H7 (cell line): ENCODE results near the gene NMNAT1. TPM values are rescaled to one million over a fixed set of nuclear protein-coding genes. Genes with fewer than 3 reads are reported as not detected.
A peak's percentile ranks its signal among the peaks of the same experiment; 100 is the strongest.
"Not testable (repeated sequence)": the region's sequence is repeated elsewhere in the genome, so short reads cannot be mapped to it uniquely, and the experiment has no call there.

Source experiments
- DNase-seq: peaks from one replicate; pipeline ENCODE4 v3.0.0; 2012
- H3K27me3 ChIP-seq: 2 replicates; pipeline ENCODE4 v1.6.0; 2011; ENCODE audit warnings: mild to moderate bottlenecking, low read length; ENCODE audit not compliant: control insufficient read depth, insufficient read depth
- H3K36me3 ChIP-seq: replicated peaks from 2 replicates; pipeline ENCODE4 v1.5.1; 2011; ENCODE audit warnings: low read length; ENCODE audit not compliant: control insufficient read depth, insufficient read depth
- H3K4me3 ChIP-seq: 2 replicates; pipeline ENCODE4 v1.5.1; 2011; ENCODE audit warnings: low read depth, mild to moderate bottlenecking, control low read depth, low read length, moderate library complexity; ENCODE audit not compliant: insufficient read depth
- total RNA-seq: library from RNA; depleted of rRNA; stranded (reverse); fragments of >200 nt; shearing (Covaris generic); gene quantifications from 2 replicates; pipeline ENCODE4 v1.2.3, GENCODE V29; 2014; rRNA removed

The NMNAT1 gene
- total RNA-seq, 1 experiment from 2014 or later: 6.4 TPM

DNA sequence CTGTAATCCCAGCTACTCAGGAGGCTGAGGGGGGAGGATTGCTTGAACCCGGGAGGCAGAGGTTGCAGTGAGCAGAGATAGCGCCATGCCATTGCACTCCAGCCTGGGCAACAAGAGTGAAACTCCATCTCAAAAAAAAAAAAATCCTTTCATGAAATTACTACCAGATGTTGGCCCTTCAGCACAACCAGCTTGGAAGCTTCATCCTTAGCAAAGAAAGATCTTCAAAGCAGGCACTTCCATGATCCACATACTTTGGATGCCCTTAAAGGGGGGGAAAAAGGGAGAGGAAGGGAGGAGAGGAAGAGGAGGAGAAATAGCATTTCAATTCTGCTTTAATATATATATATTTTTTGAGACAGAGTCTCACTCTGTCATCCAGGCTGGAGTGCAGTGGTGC, 77.4 kb downstream of the NMNAT1 start:
- DNase-seq, H3K27me3 ChIP-seq, H3K36me3 ChIP-seq, H3K4me3 ChIP-seq: not testable (repeated sequence)

GRCh38 chr1:10021992-10022391, 78.7 kb downstream of the NMNAT1 start:
- H3K27me3 ChIP-seq, H3K4me3 ChIP-seq, DNase-seq, H3K36me3 ChIP-seq: not testable (repeated sequence)

GRCh38 chr1:10022656-10023055, 79.4 kb downstream of the NMNAT1 start:
- no peak overlapping the region for H3K4me3 ChIP-seq
- DNase-seq: no peak
- H3K27me3 ChIP-seq: no peaks in the 10 kb centered on the region
- H3K36me3 ChIP-seq: no peaks in the 10 kb centered on the region

DNA sequence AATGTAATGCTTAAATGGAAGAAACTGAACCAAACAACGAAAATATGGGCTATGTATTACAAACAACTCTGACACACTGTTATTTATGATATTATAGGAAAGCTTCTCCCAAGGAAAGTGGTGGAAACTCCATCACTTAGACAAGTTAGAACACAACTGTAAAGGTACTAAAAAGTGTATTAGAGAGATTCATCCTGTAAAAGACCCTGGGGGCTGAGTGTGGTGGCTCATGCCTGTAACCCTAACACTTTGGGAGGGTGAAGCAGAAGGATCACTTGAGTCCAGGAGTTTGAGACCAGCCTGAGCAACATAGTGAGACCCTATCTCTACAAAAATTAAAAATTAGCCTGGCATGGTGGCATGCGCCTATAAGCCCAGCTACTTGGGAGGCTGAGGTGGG, 82.1 kb downstream of the NMNAT1 start:
- H3K27me3 ChIP-seq: no peaks in the 10 kb centered on the region
- no peaks in the 10 kb centered on the region for H3K36me3 ChIP-seq
- no peak overlapping the region for H3K4me3 ChIP-seq
- DNase-seq: no peak

DNA sequence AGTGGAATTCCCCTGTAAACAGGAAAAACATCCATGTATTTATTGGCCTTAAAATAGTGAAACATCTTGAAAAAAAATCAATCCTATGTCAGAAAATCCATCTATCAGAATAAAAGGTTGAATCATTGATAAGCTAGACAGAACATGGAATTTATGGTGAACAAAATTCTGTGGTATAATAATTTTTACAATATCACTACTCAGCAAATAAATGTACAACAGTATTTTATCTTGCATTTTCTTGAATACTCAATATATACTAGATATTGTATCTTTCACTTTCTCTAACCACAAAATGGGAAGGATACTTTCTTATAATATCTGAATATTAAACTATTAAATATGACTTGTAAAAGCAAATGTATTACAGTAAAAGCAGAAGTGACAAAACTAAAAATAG, 83.8 kb downstream of the NMNAT1 start:
- DNase-seq: no peak
- Histone ChIP-seq H3K4me3 (no peak overlapping the region), H3K36me3 (no peaks in the 10 kb centered on the region), H3K27me3 (no peaks in the 10 kb centered on the region)

- H3K36me3 ChIP-seq, DNase-seq, H3K27me3 ChIP-seq, H3K4me3 ChIP-seq: not testable (repeated sequence)
These were observed 85.8 kb downstream of the NMNAT1 start for GRCh38 chr1:10028956-10029500.

DNA sequence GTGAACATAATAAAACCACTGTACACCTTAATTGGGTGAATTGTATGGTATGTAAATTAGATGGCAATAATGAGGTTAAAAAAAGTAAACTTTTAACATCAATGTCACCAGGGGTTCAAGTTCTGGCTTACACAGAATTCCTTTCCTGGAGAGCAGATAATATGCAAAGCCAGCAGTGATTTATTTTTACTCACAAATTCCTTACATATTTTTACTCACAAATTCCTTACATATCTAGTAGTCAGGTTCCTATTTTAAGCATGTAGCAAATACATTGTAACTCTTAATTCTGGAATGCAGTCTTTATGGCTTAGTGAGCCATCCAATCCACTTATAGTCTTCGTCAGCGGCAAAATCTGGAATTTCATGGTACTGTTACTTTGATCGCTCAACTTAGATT, 88.2 kb downstream of the NMNAT1 start:
- Histone ChIP-seq H3K4me3 (no peak overlapping the region), H3K27me3 (no peaks in the 10 kb centered on the region), H3K36me3 (no peaks in the 10 kb centered on the region)
- no peak for DNase-seq

- Histone ChIP-seq H3K27me3 (no peaks in the 10 kb centered on the region), H3K4me3 (peak within 1 kb of the TSS; percentile 99), H3K36me3 (no peaks in the 10 kb centered on the region)
- DNase-seq: peak; percentile 100
These were observed 89.5 kb downstream of the NMNAT1 start, which contains the start of gene UBE4B for GRCh38 chr1:10032590-10033358. Gene UBE4B (plus strand): TSS chr1:10032958. CDS start chr1:10033671, 713 bp downstream.

GRCh38 chr1:10033359-10033845, 90.1 kb downstream of the NMNAT1 start:
- peaks cover under 1% of the 10 kb centered on the region; the same call in 1 of the 2 replicates for H3K36me3 ChIP-seq
- H3K4me3 ChIP-seq: peak overlapping the region; percentile 99
- no peaks in the 10 kb centered on the region for H3K27me3 ChIP-seq
- DNase-seq: peak; percentile 57

Other genes with a start within 250 kb of the NMNAT1 start
- 100 and 127 TPM in 2 replicates for gene CLSTN1, start 119.5 kb upstream of the NMNAT1 start, total RNA-seq
- gene CTNNBIP1, start 33.2 kb upstream of the NMNAT1 start, total RNA-seq: 78.8 and 80.7 TPM in 2 replicates
- gene LZIC, start 84 bp upstream of the NMNAT1 start, total RNA-seq: 20.9 and 34.9 TPM in 2 replicates
- 1.1 and 1.7 TPM in 2 replicates for gene RBP7, start 53.8 kb downstream of the NMNAT1 start, total RNA-seq
- gene UBE4B, start 89.5 kb downstream of the NMNAT1 start, total RNA-seq: 88.1 and 91.5 TPM in 2 replicates